Activated T-helper 2 cell treated with anti-CD3 and anti-CD28 coated beads, Interferon-gamma antibody, Interleukin-2, Interleukin-4, amounts not matched to agents 10 μg/mL and 5 μg/mL and 100 μg/mL, durations not matched to agents 14 hours and 24 hours and 36 hours (primary cell): ENCODE data around the gene DGCR8. TPM values are rescaled to one million over a fixed set of nuclear protein-coding genes. Genes with fewer than 3 reads are reported as not detected.

Experiments used
- DNase-seq: peaks from one replicate; pipeline ENCODE4 v3.0.0; 2021; ENCODE audit warnings: low spot score
- H3K27ac Mint-ChIP-seq: one replicate; pipeline ENCODE4 v1.8.0; 2021; ENCODE audit warnings: mixed read lengths
- H3K27me3 Mint-ChIP-seq: one replicate; pipeline ENCODE4 v1.8.0; 2021; ENCODE audit warnings: low read depth, mixed read lengths
- H3K36me3 Mint-ChIP-seq: one replicate; pipeline ENCODE4 v1.8.0; 2021; ENCODE audit warnings: low read depth, mixed read lengths
- H3K4me1 Mint-ChIP-seq: one replicate; pipeline ENCODE4 v1.8.0; 2021; ENCODE audit warnings: low read depth, mixed read lengths
- H3K4me3 Mint-ChIP-seq: one replicate; pipeline ENCODE4 v1.8.0; 2021; ENCODE audit warnings: low read depth, mild to moderate bottlenecking, moderate library complexity, mixed read lengths
- H3K9me3 Mint-ChIP-seq: one replicate; pipeline ENCODE4 v1.8.0; 2021; ENCODE audit warnings: mixed read lengths
- intact Hi-C: fragments of 100-400 bp; cut with micrococcal nuclease; formaldehyde crosslinking; loops from one replicate; pipeline ENCODE4 v1.15.1; 2023
- total RNA-seq: library from RNA; stranded (reverse); gene quantifications from 2 replicates; pipeline ENCODE4 v1.2.3, GENCODE V29; 2022

Gene DGCR8
- total RNA-seq, 1 donor from 2014 or later, result 66.4 TPM

DNA sequence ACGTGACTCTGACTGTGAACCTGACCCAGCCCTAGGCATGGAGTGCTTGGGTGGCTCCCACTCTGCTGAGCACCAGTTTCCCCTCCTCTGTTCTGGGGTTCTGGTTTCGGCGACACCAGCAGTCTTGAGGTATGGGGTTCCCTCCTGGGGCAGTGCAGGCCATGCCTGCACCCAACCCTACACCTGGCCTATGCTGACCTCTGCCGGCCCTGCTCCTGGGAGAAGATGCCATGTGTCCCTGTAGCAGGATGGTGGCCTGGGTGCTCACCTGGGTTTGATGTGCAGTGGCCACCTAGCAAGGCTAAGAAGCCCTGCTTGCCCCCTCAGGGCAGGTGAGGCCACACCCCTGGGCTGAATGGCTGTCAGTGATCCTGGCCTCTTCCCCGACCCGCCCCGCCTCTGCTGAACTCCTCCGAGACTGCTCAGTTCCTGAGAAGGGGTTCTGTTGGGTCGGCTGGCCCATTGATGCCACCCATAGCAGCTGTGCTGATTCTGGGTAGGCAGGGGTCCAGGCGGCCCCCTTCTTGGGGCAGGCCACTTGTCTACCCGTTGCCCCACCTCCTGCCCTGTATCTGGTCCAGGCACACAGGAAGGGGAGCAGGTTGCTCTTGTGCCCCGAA is 54.0 kb downstream of the DGCR8 start:
- peak overlapping the region; percentile 66 for H3K4me3 Mint-ChIP-seq
- intact Hi-C loops, result no loop called here

DNA sequence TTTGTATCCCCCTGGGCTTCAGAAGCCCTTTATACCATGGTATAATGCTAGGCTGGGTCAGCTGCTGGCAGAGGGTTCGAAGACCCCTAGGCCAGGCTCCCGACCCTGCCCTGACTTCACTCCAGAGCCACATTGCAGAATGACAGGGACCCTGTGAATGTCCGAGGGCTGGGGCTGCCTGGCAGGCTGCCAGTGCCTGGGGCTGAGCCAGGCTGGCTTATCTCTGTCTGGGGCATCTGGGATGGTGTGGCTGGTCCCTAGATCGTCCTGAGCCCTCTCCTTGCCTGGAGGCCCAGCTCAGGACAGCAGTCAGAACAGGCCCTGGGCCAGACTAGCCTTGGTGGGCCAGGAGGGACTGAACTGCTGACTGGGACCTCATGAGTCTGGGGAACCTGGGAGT is 55.2 kb downstream of the DGCR8 start:
- intact Hi-C loops, result no loop called here
- H3K27ac Mint-ChIP-seq, result no peak overlapping the region
- no peaks in the 10 kb centered on the region for H3K9me3 Mint-ChIP-seq
- DNase-seq, result no peak
- H3K27me3 Mint-ChIP-seq, result no peaks in the 10 kb centered on the region
- peaks cover 8% of the 10 kb centered on the region for H3K4me1 Mint-ChIP-seq
- no peak overlapping the region for H3K4me3 Mint-ChIP-seq
- no peaks in the 10 kb centered on the region for H3K36me3 Mint-ChIP-seq

More for the DNA sequence above, 54.0 kb downstream of the DGCR8 start:
- Mint-ChIP-seq H3K27ac (no peak overlapping the region), H3K4me1 (peaks cover 10% of the 10 kb centered on the region), H3K27me3 (no peaks in the 10 kb centered on the region), H3K9me3 (no peaks in the 10 kb centered on the region), H3K36me3 (no peaks in the 10 kb centered on the region)
- DNase-seq, result no peak

DNA sequence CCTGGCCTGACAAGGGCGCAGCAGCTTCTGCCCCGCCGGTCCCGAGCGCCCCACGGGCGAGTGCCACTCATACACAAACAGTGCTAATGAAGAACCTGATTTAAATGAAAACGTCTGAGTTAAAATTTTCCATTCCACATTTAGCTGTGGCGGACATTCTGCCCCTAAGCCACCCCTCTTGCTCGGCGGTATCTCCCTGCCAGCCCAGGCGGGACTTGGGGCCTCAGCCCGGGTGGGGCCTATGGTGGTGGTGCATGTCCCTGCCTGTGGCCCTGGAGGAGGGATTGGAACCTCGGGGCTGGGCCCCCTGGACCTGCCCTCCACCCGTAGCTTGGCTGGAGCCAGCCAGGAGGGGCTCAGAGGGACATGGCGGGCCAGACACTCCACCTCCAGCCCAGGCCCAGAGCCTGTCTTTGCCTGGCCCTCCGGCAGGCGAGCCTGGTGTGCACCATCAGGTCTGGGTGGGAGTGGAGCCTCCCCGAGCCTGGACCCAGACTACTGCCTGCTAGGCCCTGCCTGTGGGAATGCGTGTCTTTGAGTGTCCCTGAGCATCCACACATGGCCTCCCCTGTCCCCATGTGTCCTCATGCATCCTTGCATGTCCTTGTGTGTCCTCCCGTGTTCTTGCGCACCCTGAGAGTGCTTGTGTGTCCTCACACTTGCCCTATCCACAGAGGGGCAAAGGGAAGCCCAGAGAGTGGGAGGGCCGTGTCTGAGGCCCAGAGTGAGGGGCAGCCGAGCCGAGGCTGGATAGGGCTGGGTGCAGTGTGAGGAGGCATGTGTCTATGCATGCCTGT is 56.0 kb downstream of the DGCR8 start:
- no peaks in the 10 kb centered on the region for H3K9me3 Mint-ChIP-seq
- no peak for DNase-seq
- no peaks in the 10 kb centered on the region for H3K27me3 Mint-ChIP-seq
- H3K27ac Mint-ChIP-seq, result no peak overlapping the region
- H3K4me3 Mint-ChIP-seq, result no peak overlapping the region
- peaks cover 8% of the 10 kb centered on the region for H3K4me1 Mint-ChIP-seq
- intact Hi-C loops, result no loop called here
- no peaks in the 10 kb centered on the region for H3K36me3 Mint-ChIP-seq

DNA sequence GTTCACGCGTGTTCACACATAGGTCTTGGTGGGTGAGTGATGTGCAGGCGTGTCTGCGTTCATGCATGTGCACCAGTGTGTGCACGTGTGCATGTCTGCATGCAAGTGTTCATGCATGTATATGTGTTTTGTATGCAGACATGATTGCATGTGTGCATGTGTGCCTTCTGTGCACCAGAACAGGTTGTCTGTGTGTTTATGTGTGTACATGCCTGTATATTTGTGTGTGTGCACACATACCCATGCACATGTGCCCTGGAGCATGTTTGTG is 56.5 kb downstream of the DGCR8 start:
- Mint-ChIP-seq H3K4me1 (peaks cover 8% of the 10 kb centered on the region), H3K27ac (no peak overlapping the region), H3K9me3 (no peaks in the 10 kb centered on the region), H3K27me3 (no peaks in the 10 kb centered on the region), H3K36me3 (no peaks in the 10 kb centered on the region), H3K4me3 (no peak overlapping the region)
- intact Hi-C loops, result no loop called here
- DNase-seq, result no peak

DNA sequence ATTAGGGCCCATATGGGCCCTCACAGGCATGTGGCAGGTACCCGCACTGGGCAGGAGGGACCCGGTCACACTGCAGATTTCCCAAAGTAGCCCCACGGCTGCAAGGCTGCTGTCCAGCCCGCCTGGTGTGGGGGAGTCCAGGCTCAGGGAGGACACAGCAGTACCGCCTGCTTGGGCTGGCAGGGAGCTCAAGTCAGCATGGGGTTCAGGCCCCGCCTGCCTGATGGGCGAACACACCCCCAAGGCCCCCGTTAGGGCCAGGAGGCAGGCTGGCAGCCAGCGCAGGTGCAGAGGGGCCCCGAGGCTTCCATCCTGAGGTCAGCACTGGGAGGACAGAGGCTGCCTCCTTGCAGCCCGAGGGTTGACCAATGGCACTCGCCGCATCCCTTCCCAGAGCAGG is 57.1 kb downstream of the DGCR8 start:
- H3K27ac Mint-ChIP-seq, result no peak overlapping the region
- H3K9me3 Mint-ChIP-seq, result no peaks in the 10 kb centered on the region
- H3K36me3 Mint-ChIP-seq, result no peaks in the 10 kb centered on the region
- intact Hi-C loops, result no loop called here
- H3K4me3 Mint-ChIP-seq, result no peak overlapping the region
- H3K27me3 Mint-ChIP-seq, result no peaks in the 10 kb centered on the region
- H3K4me1 Mint-ChIP-seq, result peaks cover 8% of the 10 kb centered on the region
- DNase-seq, result no peak

DNA sequence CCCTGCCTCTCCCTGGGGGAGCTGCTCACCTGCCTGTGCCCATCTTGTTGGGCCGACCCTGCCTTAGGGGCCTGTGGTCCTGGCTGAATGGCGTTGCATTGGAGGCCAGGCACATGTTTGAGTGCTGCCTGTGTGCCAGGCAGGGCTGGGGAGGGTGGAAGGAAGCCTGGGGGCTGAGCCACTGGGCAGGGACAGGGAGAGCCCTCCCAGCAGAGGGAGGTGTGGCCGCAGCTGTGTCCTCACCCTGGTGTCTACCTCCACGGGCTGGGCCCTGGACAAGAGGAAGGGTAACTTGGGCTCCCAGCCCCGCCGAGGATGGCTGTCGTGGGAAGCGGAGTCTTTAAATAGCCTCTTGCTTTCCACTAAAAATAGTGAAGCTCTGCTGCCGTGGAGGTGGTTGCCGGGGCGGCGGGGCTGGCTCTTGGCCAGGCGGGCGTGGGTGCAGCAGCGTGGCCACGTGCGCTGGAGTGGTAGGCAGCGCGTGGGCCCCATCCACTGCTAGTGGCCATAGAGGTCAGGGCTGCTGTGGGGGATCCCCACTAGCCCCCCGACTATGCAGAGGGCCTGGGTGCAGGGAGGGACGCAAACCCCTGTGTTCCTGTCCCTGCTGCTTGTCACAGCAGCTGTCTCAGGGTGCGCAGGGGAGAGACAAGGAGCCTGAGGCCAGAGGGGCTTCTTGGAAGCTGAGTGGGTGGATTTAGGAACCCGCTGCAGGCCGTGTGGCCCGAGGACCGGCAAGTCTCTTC is 57.8 kb downstream of the DGCR8 start:
- intact Hi-C loops, result no loop called here
- Mint-ChIP-seq H3K4me3 (no peak overlapping the region), H3K27me3 (no peaks in the 10 kb centered on the region), H3K36me3 (no peaks in the 10 kb centered on the region), H3K27ac (no peak overlapping the region), H3K4me1 (peaks cover 7% of the 10 kb centered on the region), H3K9me3 (no peaks in the 10 kb centered on the region)
- DNase-seq, result no peak

DNA sequence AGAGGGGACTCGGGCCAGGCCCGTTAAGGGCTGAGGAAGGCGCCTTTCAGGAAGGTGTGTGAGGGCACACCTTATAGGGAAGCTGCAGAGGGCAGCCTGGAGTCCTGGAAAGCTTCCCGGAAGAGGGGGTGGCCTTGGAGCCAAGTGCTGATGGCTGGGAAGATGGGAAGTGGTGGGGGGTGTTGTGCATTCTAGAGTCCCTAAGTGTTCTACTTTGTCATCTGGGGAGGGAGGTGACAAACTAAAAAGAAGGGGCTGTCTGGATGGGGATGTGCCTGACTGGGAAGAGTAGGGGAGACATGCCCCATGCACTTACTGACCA is 58.3 kb downstream of the DGCR8 start:
- intact Hi-C loops, result no loop called here
- Mint-ChIP-seq H3K27me3 (no peaks in the 10 kb centered on the region), H3K27ac (no peak overlapping the region), H3K4me3 (no peak overlapping the region), H3K36me3 (no peaks in the 10 kb centered on the region), H3K4me1 (peaks cover 5% of the 10 kb centered on the region), H3K9me3 (no peaks in the 10 kb centered on the region)
- no peak for DNase-seq

DNA sequence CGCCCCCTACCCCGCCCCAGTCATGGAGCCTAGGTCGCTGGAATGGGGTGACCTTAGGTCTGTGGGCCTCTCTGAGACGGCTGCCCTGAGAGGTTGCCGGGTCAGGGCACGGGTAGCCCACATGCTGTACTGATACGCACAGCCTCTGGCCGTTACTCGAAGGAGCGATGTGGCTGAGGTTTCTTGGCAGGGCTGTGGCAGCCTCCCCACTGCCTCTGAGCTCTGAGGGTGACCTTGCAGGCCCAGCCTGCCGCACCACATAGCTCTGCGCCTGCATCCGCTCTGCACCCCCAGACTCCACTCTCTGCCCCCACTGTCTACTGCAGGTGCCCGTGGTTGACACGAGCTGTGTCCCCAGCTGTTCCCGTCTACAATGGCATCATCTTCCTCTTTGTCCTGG is 58.8 kb downstream of the DGCR8 start:
- intact Hi-C loops, result no loop called here
- H3K27ac Mint-ChIP-seq, result no peak overlapping the region

DNA sequence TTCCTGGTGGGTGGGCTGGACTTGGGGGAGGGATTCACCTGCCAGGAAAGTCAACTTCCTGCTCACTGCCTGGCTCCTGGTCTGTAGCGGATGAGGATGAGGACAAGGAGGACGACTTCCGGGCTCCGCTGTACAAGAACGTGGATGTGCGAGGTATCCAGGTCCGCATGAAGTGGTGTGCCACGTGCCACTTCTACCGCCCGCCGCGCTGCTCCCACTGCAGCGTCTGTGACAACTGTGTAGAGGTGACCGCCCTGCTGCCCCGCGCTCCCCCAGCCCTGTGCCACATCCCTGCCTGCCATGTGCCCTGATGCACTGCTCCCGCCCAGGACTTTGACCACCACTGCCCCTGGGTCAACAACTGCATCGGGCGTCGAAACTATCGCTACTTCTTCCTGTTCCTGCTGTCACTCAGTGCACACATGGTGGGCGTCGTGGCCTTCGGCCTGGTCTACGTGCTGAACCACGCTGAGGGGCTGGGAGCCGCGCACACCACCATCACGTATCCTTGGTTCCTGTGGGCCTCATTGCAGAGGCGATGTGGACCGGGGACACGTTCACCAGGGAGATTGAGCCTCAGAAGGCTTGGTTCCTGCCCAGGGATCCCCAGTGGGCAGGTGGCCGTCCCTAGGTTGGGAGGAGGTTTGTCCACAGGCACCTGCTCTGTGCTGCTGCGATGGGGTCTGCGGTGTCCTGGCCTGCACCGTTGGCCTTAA is 59.5 kb downstream of the DGCR8 start:
- Mint-ChIP-seq H3K9me3 (no peaks in the 10 kb centered on the region), H3K27ac (no peak overlapping the region), H3K36me3 (no peaks in the 10 kb centered on the region), H3K4me3 (no peak overlapping the region), H3K27me3 (no peaks in the 10 kb centered on the region), H3K4me1 (peaks cover 2% of the 10 kb centered on the region)
- intact Hi-C loops, result no loop called here
- DNase-seq, result no peak

More for the DNA sequence above, 58.8 kb downstream of the DGCR8 start:
- Mint-ChIP-seq H3K4me1 (peaks cover 3% of the 10 kb centered on the region), H3K4me3 (no peak overlapping the region), H3K36me3 (no peaks in the 10 kb centered on the region), H3K9me3 (no peaks in the 10 kb centered on the region), H3K27me3 (no peaks in the 10 kb centered on the region)
- DNase-seq, result no peak

DNA sequence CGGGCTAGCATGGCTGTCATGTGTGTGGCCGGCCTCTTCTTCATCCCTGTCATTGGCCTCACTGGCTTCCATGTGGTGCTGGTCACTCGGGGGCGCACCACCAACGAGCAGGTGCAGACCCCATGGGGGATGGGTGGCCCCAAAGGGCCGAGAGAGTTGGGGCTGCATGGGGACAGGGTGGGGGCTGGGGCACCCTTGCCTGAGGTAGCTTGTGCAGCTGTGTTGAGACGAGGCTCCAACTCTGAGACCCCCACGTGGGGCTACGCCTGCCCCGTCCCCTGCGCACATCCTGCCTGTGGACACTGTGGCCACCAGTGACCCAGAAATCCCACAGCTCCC is 60.0 kb downstream of the DGCR8 start:
- Mint-ChIP-seq H3K4me3 (no peak overlapping the region), H3K4me1 (peaks cover 2% of the 10 kb centered on the region), H3K27ac (no peak overlapping the region), H3K36me3 (no peaks in the 10 kb centered on the region), H3K27me3 (no peaks in the 10 kb centered on the region), H3K9me3 (no peaks in the 10 kb centered on the region)
- DNase-seq, result no peak
- intact Hi-C loops, result no loop called here

DNA sequence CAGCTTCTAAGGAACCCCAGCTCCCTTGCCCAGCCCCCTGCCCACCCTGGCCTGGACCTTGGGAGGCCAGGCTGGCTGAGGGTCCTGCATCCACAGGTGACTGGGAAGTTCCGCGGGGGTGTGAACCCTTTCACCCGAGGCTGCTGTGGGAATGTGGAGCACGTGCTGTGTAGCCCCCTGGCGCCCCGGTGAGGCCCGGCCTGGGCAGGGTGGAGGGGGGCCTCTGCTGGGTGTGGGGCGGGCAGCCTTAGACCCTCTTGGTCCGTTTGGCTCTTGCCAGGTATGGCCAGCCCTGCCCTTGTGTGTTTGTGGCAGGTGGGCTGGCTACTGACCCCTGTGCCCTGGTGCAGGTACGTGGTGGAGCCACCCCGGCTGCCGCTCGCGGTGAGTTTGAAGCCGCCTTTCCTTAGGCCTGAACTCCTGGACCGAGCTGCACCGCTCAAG is 60.5 kb downstream of the DGCR8 start:
- H3K4me1 Mint-ChIP-seq, result peaks cover 2% of the 10 kb centered on the region
- no peaks in the 10 kb centered on the region for H3K9me3 Mint-ChIP-seq
- intact Hi-C loops, result no loop called here
- no peak overlapping the region for H3K4me3 Mint-ChIP-seq
- no peak for DNase-seq
- no peaks in the 10 kb centered on the region for H3K27me3 Mint-ChIP-seq
- H3K36me3 Mint-ChIP-seq, result no peaks in the 10 kb centered on the region
- H3K27ac Mint-ChIP-seq, result no peak overlapping the region

DNA sequence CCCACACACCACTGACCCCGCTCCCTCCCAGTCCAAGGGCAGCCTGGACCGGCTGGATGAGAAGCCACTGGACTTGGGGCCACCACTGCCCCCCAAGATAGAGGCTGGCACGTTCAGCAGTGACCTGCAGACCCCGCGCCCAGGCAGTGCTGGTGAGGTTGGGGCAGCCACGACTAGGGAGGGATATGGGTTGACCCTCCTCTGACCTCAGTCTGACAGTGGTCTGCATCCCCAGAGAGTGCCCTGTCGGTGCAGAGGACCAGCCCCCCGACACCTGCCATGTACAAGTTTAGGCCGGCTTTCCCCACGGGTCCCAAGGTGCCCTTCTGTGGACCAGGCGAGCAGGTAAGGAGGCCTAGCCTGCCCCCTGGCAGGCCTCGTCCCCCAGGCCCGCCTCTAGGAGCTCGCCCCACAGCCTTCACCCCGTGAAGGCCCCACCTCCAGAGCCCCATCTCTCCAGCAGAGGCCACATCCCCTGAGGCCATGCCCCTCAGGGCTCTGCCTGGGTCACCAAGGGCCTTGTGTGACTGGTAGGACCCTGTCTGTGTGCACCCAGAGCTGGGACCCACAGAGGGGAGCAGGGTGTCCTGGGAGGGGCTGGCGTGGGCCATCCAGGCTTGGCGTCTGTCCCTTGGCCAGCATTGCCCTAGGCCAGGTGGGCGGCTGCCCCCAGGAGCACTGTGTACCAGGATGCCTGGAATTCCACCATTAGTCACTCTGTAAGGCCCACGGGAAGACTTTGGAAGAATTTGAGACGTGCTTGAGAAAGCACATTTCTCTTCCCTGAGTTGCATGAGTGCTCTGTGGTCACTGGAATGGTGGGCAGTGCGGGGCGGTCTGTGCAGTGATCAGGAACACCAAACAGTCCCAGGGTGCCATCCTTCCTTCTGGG is 61.4 kb downstream of the DGCR8 start:
- DNase-seq, result no peak
- intact Hi-C loops, result no loop called here
- no peaks in the 10 kb centered on the region for H3K27me3 Mint-ChIP-seq
- no peak overlapping the region for H3K27ac Mint-ChIP-seq
- H3K9me3 Mint-ChIP-seq, result no peaks in the 10 kb centered on the region
- H3K36me3 Mint-ChIP-seq, result no peaks in the 10 kb centered on the region
- no peaks in the 10 kb centered on the region for H3K4me1 Mint-ChIP-seq
- no peak overlapping the region for H3K4me3 Mint-ChIP-seq
